Right lobe of liver (tissue), 4 donors: ENCODE data around the gene KCTD21.

Source experiments
- CTCF ChIP-seq, 4 donors: fragments of 200-600 bp in 3 of 4; fragments of 450-650 bp in 1 of 4; IDR thresholded peaks; one replicate each; pipeline versions ENCODE4 v1.5.1 to v1.8.0; 2016 to 2022; ENCODE audit warnings: antibody characterized with exemption in 4 of 4, mild to moderate bottlenecking in 2 of 4
- POLR2A ChIP-seq: fragments of 450-650 bp; IDR thresholded peaks from one replicate; pipeline ENCODE4 v1.6.1; 2017; ENCODE audit warnings: antibody characterized with exemption, mild to moderate bottlenecking
- donor health status: DM: no; HTN: no; CAD: no.
- donor health status: DM: no; HTN: no; CAD: no.
- donor health status: DM: no; HTN: yes; CAD: no.

DNA sequence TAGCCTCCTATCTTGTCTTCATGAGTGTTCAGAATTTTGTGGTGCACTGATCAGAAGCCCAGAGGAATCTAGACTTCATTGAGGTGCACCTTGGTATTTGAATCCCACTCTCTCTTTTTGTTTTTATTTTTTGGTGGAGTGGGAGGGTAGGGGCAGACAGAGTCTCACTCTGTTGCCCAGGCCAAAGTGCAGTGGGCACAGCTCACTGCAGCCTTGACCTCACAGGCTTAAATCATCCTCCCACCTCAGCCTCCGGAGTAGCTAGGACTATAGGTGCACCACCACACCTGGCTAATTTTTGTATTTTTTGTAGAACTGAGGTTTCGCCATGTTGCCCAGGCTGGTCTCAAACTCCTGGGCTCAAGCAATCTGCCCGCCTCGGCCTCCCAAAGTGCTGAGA, 38.1 kb downstream of the KCTD21 start:
- TF ChIP-seq CTCF (IDR thresholded peaks at IDR 0.05): no peak
- no peak for TF ChIP-seq POLR2A
